ENCODE measurements around the gene INSRR. TPM values are rescaled to one million over a fixed set of nuclear protein-coding genes. Genes with fewer than 3 reads are reported as not detected.

INSRR gene
- total RNA-seq, 4 donors from 2014 or later = not detected

GRCh38 chr1:156864796-156865195 is 5.9 kb upstream of the INSRR start:
- WGBS, 2 donors = 88 to 100% methylated on average over 4 of the region's 4 CpGs
- Histone ChIP-seq H3K9me3 (no peaks in the 10 kb centered on the region), H3K36me3 (no peaks in the 10 kb centered on the region), H3K27ac (no peak overlapping the region), H3K4me1 (peaks cover 13 to 15% of the 10 kb centered on the region in 2 donors), H3K4me3 (replicated peaks in 1 of 3) (no peak overlapping the region), H3K27me3 (peaks cover 17% of the 10 kb centered on the region)
- no peak for DNase-seq
- TF ChIP-seq CTCF (IDR thresholded peaks at IDR 0.05) (no peak), POLR2A (IDR thresholded peaks at IDR 0.05) (no peak)
- intact Hi-C loops (cut with DNase I) = loop anchor here (5.0 kb wide), 1 partner anchor 67 kb away; no protein-coding TSS in a partner anchor

GRCh38 chr1:156863631-156864030 is 4.7 kb upstream of the INSRR start:
- Histone ChIP-seq H3K27ac (no peak overlapping the region), H3K36me3 (no peaks in the 10 kb centered on the region), H3K4me1 (peaks cover 19 to 26% of the 10 kb centered on the region in 2 donors), H3K9me3 (no peaks in the 10 kb centered on the region), H3K4me3 (replicated peaks in 1 of 3) (no peak overlapping the region), H3K27me3 (peaks cover 20% of the 10 kb centered on the region)
- TF ChIP-seq POLR2A (IDR thresholded peaks at IDR 0.05) (no peak), CTCF (IDR thresholded peaks at IDR 0.05) (no peak)
- no peak for DNase-seq
- intact Hi-C loops (cut with DNase I) = loop anchor here (5.0 kb wide), 1 partner anchor 66 kb away; no protein-coding TSS in a partner anchor
- 82 to 84% methylated on average over 7 of the region's 7 CpGs for WGBS, 2 donors

- no peak for DNase-seq
- Histone ChIP-seq H3K4me1 (peaks cover 19 to 26% of the 10 kb centered on the region in 2 donors), H3K27ac (no peak overlapping the region), H3K27me3 (peaks cover 20% of the 10 kb centered on the region), H3K9me3 (no peaks in the 10 kb centered on the region), H3K36me3 (no peaks in the 10 kb centered on the region), H3K4me3 (replicated peaks in 1 of 3) (no peak overlapping the region)
- no peak for TF ChIP-seq POLR2A (IDR thresholded peaks at IDR 0.05)
- no peak for TF ChIP-seq CTCF (IDR thresholded peaks at IDR 0.05)
- intact Hi-C loops (cut with DNase I) = loop anchor here (5.0 kb wide), 1 partner anchor 66 kb away; no protein-coding TSS in a partner anchor
- 73 to 76% methylated on average over 10 of the region's 10 CpGs for WGBS, 2 donors
Measured at GRCh38 chr1:156862997-156863599, 4.2 kb upstream of the INSRR start.

GRCh38 chr1:156862584-156862983 is 3.7 kb upstream of the INSRR start:
- Histone ChIP-seq H3K4me1 (peaks cover 19 to 26% of the 10 kb centered on the region in 2 donors), H3K36me3 (no peaks in the 10 kb centered on the region), H3K4me3 (replicated peaks in 1 of 3) (no peak overlapping the region), H3K27me3 (peaks cover 20% of the 10 kb centered on the region), H3K9me3 (no peaks in the 10 kb centered on the region), H3K27ac (no peak overlapping the region)
- 84 to 87% methylated on average over 6 of the region's 6 CpGs for WGBS, 2 donors
- TF ChIP-seq POLR2A (IDR thresholded peaks at IDR 0.05) (no peak), CTCF (IDR thresholded peaks at IDR 0.05) (no peak)
- intact Hi-C loops (cut with DNase I) = loop anchor here (5.0 kb wide), 1 partner anchor 65 kb away; no protein-coding TSS in a partner anchor
- no peak for DNase-seq

Measured in thyroid gland (tissue), 4 donors.